ACC112 (cell line): ENCODE results near the gene CCDC200.
"Not testable (repeated sequence)": the region's sequence is repeated elsewhere in the genome, so short reads cannot be mapped to it uniquely, and the experiment has no call there.

Experiments used
- H2AFZ ChIP-seq: fragments of 200-600 bp; sonication (generic); one replicate; pipeline ENCODE4 v1.6.0; 2017; ENCODE audit warnings: antibody characterized with exemption, low read length; ENCODE audit not compliant: unreplicated experiment
- H3K27ac ChIP-seq: fragments of 200-600 bp; sonication (generic); 2 replicates; pipeline ENCODE4 v1.5.1; 2014; ENCODE audit warnings: low read depth, mild to moderate bottlenecking, antibody characterized with exemption, low read length, moderate library complexity
- H3K27me3 ChIP-seq: fragments of 200-600 bp; sonication (generic); 2 replicates; pipeline ENCODE4 v1.6.1; 2014; ENCODE audit warnings: mild to moderate bottlenecking, antibody characterized with exemption, low read length, moderate library complexity, mixed read lengths; ENCODE audit not compliant: insufficient read depth
- H3K36me3 ChIP-seq: fragments of 200-600 bp; sonication (generic); 2 replicates; pipeline ENCODE4 v1.6.1; 2016; ENCODE audit warnings: mild to moderate bottlenecking, antibody characterized with exemption, low read length, moderate library complexity, mixed read lengths; ENCODE audit not compliant: insufficient read depth
- H3K4me1 ChIP-seq: fragments of 200-600 bp; sonication (generic); one replicate; pipeline ENCODE4 v1.6.1; 2016; ENCODE audit warnings: low read length, mixed read lengths; ENCODE audit not compliant: insufficient read depth, unreplicated experiment, control insufficient read depth
- H3K4me3 ChIP-seq: fragments of 200-600 bp; sonication (generic); 2 replicates; pipeline ENCODE4 v1.5.1; 2014; ENCODE audit warnings: mild to moderate bottlenecking, low read depth, low read length
- H3K79me2 ChIP-seq: fragments of 200-600 bp; sonication (generic); one replicate; pipeline ENCODE4 v1.6.0; 2016; ENCODE audit warnings: low read length; ENCODE audit not compliant: control insufficient read depth, unreplicated experiment, insufficient read depth

CCDC200 gene

DNA sequence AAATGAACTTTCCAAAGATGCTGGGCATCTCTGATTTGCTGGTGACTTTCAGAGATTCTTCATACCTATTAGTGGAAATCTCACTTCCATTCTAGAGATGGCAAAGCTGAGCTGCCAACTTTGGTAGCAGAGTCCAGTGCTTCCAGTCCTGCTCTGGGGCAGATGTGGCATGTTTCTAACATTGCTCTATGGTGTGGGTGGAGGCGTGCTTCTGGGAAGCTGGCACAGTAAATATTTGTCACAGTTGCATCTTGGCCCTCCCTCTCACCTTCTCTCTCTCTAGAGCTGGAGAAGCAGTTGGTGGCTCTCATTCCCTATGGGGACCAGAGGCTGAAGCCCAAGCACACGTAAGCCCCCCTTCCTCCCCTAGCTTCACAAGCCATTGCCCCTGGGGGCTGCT lies 14.9 kb downstream of the CCDC200 start:
- no peak overlapping the region for H2AFZ ChIP-seq
- peaks cover 15% of the 10 kb centered on the region for H3K79me2 ChIP-seq
- no peak overlapping the region for H3K27ac ChIP-seq
- H3K27me3 ChIP-seq = no peaks in the 10 kb centered on the region
- H3K4me1 ChIP-seq = peaks cover 27% of the 10 kb centered on the region
- peak overlapping the region; percentile 96 for H3K4me3 ChIP-seq
- peaks cover 24% of the 10 kb centered on the region; the same call in 1 of the 2 replicates for H3K36me3 ChIP-seq

DNA sequence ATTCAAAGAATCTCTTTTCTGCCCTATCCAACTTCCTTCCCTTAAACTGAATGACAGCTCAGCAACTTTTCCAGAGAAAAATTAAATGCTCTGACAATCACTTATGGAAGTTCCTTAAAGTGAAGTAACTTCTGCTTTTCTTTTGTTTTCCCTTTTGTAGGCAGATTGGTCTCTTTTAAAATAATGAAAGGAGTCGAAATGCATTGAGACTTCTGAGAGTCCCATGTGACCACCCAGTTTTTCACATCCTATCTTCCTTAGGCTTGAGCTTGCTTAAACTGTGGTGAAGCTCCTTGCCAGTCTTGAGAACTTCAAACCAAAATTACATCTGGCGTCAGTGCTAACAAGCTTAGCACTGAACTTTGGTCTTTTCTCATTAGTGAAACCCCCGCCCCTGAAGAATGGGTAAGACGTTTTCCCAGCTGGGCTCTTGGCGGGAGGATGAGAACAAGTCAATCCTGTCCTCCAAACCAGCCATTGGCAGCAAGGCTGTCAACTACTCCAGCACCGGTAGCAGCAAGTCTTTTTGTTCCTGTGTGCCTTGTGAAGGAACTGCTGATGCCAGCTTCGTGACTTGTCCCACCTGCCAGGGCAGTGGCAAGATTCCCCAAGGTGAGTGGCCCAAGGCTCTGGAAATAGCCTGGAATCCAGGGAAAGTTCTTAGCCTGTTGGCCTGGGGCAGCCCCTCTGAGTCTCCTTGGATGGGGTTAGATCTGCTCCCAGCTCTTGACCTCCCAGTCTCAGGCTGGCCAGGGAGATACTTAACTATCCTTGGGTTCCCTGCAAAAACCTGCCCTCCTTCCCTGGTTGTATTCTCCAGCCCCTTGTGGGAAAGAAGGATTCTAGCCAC lies 15.6 kb downstream of the CCDC200 start:
- Histone ChIP-seq H3K79me2 (peaks cover 15% of the 10 kb centered on the region), H3K27me3 (no peaks in the 10 kb centered on the region), H3K4me1 (peaks cover 27% of the 10 kb centered on the region), H3K4me3 (peak overlapping the region; percentile 96), H2AFZ (peak overlapping the region; percentile 1), H3K27ac (peak overlapping the region; percentile 42), H3K36me3 (peaks cover 31% of the 10 kb centered on the region; the same call in 1 of the 2 replicates)

DNA sequence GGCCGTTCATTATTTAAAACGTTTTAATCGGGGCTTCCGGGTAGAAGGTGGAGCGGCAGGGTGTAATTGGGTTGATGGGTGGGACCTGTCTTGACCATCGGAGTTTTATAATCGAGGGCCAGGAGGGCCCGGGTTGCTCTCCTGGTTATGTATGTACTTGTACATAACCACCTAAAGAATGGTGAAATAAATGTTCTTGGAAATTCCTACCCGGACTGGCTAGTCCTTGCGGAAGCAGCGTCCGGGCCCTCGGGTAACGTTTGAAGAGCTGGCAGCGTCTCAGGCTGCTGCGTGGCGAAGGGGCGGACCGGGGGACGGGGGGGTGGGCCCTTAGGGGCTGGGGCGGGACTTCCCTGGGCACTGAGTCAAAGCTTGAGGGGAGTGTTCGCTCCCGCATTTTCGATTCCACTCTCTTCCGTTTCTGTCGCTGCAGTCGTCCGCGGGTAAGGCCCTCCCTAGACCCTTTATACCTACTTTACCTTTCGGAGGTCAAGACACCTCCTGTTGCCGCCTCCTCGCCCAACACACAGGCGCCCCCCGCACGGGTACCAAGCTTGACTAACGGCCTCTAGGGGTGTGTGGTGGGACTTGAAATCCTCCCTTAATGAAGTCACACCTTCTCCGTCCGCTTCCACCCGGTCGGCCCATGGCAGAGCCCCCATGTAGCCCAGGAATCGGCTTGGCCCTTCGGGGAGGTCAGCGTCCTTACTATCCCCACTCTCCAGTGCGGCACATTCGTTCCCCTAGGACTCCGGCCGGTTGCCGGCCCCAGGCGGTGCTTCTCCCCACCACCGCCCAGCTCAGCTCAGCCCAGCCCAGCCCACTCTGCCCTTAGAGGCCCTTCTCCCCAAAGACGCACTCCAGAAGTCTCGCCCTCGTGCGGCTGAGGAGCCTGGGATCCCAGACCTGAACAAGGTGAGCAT lies 16.7 kb downstream of the CCDC200 start, which contains the start of gene TMEM106A:
Gene TMEM106A, plus strand, starts transcription at position 396 of the 923 bp plus-strand sequence. CDS start 1,167 bp downstream, outside the sequence.
- peak within 1 kb of the TSS; percentile 83 for H3K27ac ChIP-seq
- no peaks in the 10 kb centered on the region for H3K27me3 ChIP-seq
- H3K4me3 ChIP-seq = peak within 1 kb of the TSS; percentile 96
- H2AFZ ChIP-seq = peak within 1 kb of the TSS; percentile 87
- H3K36me3 ChIP-seq = peaks cover 34% of the 10 kb centered on the region; the same call in 1 of the 2 replicates
- peaks cover 15% of the 10 kb centered on the region for H3K79me2 ChIP-seq
- H3K4me1 ChIP-seq = peaks cover 27% of the 10 kb centered on the region

DNA sequence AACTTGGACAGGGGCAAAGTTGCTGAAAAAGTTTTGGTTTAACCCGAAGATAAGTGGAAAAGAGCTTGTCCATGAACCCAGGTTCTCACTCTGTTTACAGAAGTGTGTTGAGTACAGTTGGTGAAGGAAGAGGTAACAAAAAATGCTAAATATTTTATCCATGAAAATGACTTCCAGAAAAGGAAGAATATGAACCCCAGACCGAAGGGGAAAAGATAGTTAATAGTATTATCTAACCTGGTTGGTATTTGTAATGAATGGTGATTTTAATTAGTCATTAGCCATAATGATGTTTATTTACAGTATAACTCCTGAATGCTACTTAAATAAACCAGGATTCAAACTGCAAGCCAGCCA lies 17.3 kb downstream of the CCDC200 start:
- Histone ChIP-seq H3K79me2 (peaks cover 15% of the 10 kb centered on the region), H3K36me3 (peaks cover 28% of the 10 kb centered on the region; the same call in 1 of the 2 replicates), H2AFZ (peak overlapping the region; percentile 78), H3K27me3 (no peaks in the 10 kb centered on the region), H3K4me1 (peaks cover 27% of the 10 kb centered on the region), H3K4me3 (peak overlapping the region; percentile 96), H3K27ac (peak overlapping the region; percentile 83)

DNA sequence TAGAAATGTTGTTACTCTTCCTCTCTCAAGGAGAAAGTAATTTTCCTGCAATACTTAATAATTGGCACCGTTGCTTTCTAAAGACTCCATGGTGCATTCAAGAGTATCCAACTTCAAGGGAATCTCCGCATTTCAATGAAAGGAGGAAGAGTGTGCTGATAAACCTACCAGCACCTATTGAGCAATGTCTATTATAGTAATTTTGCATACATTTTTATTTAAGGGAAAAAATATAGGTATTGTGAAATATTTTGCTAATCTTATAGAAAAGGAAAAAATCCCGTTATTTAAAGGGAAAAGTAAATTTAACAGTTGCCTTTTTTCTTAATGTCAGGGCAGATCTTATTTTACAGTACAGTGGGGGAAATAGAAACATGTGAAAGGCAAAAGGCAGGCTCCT lies 17.8 kb downstream of the CCDC200 start:
- Histone ChIP-seq H3K4me3 (peak overlapping the region; percentile 96), H3K4me1 (peaks cover 27% of the 10 kb centered on the region), H3K79me2 (peaks cover 15% of the 10 kb centered on the region), H3K36me3 (peaks cover 24% of the 10 kb centered on the region; the same call in 1 of the 2 replicates), H2AFZ (no peak overlapping the region), H3K27ac (0 out of 2 replicates have a peak overlapping the region, but pooled peaks have one; percentile 83), H3K27me3 (no peaks in the 10 kb centered on the region)

DNA sequence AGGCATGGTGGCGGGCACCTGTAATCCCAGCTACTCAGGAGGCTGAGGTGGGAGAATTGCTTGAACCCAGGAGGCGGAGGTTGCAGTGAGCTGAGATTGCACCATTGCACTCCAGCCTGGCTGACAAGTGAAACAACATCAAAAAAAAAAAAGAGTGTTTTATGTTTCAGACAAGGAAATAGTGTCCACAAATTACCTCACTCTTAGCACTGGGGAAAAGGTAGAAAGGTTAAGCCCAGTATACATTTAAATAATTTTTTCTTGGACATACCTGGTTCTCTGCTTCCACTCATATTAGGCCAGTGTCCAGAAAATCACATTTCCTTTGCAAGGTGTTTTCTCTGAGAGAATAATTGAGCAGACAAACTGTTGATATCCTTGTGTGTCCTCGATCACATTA lies 25.4 kb downstream of the CCDC200 start:
- H3K27ac ChIP-seq, H3K27me3 ChIP-seq, H3K4me1 ChIP-seq, H3K4me3 ChIP-seq, H3K79me2 ChIP-seq, H2AFZ ChIP-seq: not testable (repeated sequence)
- peaks cover 24% of the 10 kb centered on the region for H3K36me3 ChIP-seq

DNA sequence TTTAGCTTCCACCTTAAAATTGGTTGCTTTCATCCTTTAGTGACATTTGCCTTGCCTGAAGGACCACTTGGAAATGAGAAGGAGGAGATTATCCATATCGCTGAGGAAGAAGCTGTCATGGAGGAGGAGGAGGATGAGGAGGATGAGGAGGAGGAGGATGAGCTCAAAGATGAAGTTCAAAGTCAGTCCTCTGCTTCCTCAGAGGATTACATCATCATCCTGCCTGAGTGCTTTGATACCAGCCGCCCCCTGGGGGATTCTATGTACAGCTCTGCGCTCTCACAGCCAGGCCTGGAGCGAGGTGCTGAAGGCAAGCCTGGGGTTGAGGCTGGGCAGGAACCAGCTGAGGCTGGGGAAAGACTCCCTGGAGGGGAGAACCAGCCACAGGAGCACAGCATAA lies 28.3 kb downstream of the CCDC200 start:
- no peak overlapping the region for H3K27ac ChIP-seq
- H3K36me3 ChIP-seq = peaks cover 26% of the 10 kb centered on the region
- H3K27me3 ChIP-seq = no peaks in the 10 kb centered on the region

DNA sequence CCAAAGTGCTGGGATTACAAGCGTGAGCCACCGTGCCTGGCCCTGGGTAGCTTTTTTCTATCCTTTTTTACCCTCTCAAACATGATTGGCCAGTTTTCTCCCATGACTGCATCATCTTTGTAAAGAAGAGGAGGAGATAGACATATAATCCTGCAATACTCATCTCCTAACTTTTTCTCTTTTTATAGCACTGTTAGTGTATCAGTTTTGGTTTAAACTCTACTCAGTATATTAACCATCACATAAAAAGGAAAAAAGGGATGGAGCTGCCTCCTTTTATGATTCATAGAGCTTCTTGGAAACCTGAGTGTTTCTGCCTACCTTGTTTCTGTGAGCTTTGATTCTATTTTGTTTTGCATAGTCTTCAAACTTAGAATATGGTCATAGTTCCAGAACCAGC lies 28.8 kb downstream of the CCDC200 start:
- H3K4me1 ChIP-seq = no peaks in the 10 kb centered on the region
- H3K27ac ChIP-seq = no peak overlapping the region
- H3K79me2 ChIP-seq = no peaks in the 10 kb centered on the region
- no peak overlapping the region for H2AFZ ChIP-seq
- peaks cover 31% of the 10 kb centered on the region for H3K36me3 ChIP-seq
- no peak overlapping the region for H3K4me3 ChIP-seq
- no peaks in the 10 kb centered on the region for H3K27me3 ChIP-seq

More for the DNA sequence above, 28.3 kb downstream of the CCDC200 start:
- Histone ChIP-seq H3K4me3 (no peak overlapping the region), H3K79me2 (no peaks in the 10 kb centered on the region), H2AFZ (no peak overlapping the region), H3K4me1 (no peaks in the 10 kb centered on the region)

DNA sequence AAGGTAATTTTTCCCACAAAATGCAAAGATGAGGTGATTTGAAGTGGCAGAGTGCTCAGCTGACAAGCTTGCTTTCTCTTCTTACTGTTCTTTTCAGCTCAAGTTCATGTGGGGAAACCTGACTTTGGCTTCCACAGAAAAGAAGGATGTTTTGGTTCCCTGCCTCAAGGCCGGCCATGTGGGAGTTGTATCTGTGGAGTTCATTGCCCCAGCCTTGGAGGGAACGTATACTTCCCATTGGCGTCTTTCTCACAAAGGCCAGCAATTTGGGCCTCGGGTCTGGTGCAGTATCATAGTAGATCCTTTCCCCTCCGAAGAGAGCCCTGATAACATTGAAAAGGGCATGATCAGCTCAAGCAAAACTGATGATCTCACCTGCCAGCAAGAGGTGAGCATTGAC lies 35.2 kb downstream of the CCDC200 start:
- no peak overlapping the region for H3K27ac ChIP-seq
- H3K4me1 ChIP-seq = no peaks in the 10 kb centered on the region
- no peaks in the 10 kb centered on the region for H3K27me3 ChIP-seq
- H3K4me3 ChIP-seq = no peak overlapping the region
- no peaks in the 10 kb centered on the region for H3K79me2 ChIP-seq
- H2AFZ ChIP-seq = no peak overlapping the region
- H3K36me3 ChIP-seq = peaks cover 50% of the 10 kb centered on the region

DNA sequence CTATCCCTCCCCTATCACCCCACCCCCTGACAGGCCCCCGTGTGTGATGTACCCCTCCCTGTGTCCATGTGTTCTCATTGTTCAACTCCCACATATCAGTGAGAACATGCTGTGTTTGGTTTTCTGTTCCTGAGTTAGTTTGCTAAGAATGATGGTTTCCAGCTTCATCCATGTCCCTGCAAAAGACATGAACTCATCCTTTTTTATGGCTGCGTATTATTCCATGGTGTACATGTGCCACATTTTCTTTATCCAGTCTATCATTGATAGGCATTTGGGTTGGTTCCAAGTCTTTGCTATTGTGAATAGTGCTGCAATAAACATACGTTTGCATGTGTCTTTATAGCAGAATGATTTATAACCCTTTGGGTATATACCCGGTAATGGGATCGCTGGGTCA lies 41.8 kb downstream of the CCDC200 start:
- peaks cover 28% of the 10 kb centered on the region for H3K36me3 ChIP-seq

More for the DNA sequence above, 41.8 kb downstream of the CCDC200 start:
- not testable (repeated sequence) for H3K27me3 ChIP-seq, H3K79me2 ChIP-seq, H2AFZ ChIP-seq, H3K27ac ChIP-seq, H3K4me3 ChIP-seq, H3K4me1 ChIP-seq
